SKM-1 treated with dmso at 0.1 percent for 144 hours (cell line): Measurements from ENCODE around the gene CALM1.

Source experiments
- DNase-seq: peaks from one replicate; lab custom pipeline; 2025; ENCODE audit not compliant: unreplicated experiment; lab: John Stamatoyannopoulos, UW

Gene CALM1

DNA sequence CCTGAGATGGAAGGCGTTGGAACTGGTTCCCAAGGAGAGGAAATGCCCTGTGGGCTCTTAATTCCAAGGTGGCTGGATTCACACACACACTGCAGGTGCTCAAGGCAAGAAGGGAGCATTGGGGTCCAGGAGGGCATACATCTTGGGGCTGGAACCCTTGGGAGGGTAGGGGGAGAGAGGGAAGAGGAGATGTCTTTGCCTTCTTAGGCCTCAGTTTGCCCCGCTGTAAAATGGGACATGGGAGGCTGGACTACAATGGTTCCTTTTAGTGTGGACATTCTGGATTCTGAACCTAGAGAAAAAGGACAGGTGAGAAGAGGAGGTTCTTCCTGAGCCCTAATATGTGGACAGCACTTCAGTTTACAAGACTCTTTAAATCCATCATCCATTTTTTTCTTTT lies 43.8 kb downstream of the CALM1 start:
- DNase-seq: no peak

DNA sequence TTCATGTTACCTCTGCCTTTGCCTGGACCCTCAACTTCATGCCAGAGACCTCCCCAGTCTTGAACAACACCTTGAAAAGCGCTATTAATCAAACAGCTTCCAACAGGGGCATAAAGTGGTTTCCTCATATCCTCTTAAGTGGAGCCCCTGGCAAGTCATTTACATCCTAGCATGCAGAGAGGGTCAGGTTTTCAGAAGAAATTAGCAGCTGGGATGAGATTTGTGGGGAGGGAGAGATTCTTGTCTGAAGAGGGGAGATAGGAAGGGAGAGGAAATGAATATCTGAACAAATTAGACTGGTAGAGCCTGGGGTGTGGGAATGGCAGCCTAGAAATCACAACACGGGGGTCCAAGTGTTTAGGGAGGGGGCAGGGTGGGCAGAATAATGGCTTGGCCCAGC lies 45.6 kb downstream of the CALM1 start:
- no peak for DNase-seq

DNA sequence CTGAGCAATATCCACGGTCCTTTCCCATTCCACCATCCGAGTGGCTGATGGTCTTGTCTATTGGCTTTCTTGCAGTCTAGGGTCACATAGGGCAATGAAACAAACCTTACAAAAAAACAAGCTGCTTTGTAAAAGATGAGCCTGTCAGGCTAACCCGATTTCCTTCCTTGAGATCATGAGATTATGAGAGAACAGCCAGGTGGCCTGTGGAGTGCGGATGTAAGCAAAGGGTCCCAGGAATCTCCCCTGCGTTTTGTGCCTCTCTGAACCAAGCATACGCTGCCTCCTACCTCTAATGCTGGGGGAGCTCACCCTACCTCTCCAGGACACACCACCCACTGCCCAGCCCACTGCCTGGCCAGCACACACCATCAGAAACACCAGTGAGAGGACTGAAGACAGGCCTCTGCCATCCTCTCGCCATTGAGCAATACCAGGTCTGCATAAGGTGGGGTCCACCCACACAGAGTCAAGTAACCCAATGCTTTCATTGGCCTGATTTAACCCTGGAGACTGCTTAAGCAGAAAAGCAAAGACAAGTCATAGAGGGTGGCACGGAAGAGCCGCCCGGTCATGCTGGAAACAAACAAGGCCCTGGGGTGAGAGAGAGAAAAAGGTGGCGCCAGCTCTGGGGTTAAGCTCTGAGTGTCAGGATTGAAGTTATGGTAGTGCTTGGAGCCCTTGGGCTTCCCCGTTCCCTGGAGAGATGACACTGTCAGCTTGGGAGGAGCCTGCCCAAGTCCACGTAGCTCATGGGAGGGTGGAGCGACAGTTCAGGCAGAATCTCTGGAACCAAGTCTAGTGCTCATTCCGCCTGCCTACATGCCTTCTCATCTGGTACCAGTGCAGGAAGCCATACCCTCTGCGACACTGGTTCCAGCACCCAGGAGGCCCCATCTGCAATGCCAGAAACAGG lies 46.6 kb downstream of the CALM1 start:
- DNase-seq: no peak

- peak; percentile 14 for DNase-seq
These were observed 47.4 kb downstream of the CALM1 start for GRCh38 chr14:90444077-90444696.

- no peak for DNase-seq
These were observed 48.2 kb downstream of the CALM1 start for GRCh38 chr14:90445011-90445410.

- no peak for DNase-seq
These were observed 49.6 kb downstream of the CALM1 start for GRCh38 chr14:90446405-90446804.

DNA sequence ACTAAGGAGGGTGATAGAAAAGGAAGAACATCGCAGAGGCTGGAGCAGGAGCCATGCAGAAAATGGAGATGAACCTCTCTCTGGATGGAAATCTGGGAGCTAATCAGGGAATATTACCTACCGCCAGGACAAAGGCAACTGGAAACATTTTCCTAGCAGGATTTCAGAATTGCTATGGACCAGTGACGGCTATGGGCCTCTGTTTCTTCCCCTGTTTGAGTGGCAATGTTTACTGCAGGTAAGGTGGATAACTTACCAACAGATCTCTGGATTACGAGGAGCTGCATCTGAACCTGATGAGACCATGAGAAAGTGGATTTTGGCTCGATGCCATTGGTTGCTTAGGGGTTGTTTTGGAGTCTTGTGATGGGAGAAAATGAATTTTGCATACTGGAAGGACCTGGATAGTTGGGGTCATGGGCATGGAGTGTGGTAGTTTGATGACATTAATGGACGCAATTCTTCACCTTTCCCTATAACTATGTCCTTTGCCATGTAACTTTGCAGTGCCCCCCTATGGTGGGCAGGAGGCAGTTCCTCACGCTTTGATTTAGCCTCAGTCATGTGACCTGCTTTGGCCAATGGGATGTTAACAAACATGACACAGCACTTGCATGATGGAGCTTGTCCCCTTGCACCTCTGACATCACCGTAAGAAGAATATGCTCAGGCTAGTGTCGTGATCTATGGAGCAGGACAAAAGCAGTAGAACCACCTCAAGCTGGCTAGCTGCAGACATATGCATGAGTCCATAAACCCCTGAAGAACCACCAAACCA lies 51.1 kb downstream of the CALM1 start:
- no peak for DNase-seq

- DNase-seq: no peak
These were observed 52.6 kb downstream of the CALM1 start for GRCh38 chr14:90449411-90449810.

DNA sequence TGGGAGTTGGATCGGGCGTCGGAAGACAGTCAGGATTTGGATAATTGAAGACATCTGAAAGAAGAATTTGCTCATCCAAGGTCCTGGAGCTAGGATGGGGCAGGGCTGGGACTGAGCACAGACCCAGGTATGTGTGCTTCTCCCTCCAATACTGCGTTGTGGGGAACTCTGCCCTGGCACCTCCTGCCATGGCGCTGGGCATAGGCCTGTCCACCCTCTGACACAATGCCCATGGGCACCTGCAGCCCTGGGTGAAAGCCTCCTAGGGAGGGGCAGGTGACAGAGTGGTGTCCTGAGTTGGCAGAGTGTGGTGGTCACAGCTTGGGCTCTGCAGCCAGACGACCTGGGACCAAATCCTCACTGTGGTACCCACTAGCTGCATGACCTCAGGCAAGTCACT lies 53.3 kb downstream of the CALM1 start:
- no peak for DNase-seq

DNA sequence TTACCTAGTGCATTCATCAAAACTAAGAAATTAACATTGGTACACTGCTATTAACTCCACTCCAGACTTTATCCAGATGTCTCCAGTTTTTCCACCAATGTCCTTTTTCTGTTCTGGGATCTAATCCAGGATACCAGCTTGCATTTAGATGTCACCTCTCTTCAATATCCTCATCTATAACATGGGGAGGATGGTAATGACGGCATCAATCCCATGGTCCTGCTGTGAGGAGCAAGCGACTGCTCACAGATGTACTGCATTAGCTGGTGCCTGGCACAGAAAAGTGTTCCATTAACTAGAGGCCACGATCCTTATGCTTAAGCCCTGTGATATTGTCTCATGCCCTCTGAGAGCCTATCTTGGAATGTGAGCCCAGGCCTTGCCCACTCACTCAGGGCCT lies 53.8 kb downstream of the CALM1 start:
- DNase-seq: no peak

- no peak for DNase-seq
These were observed 54.6 kb downstream of the CALM1 start for GRCh38 chr14:90451443-90451842.

- no peak for DNase-seq
These were observed 55.1 kb downstream of the CALM1 start for GRCh38 chr14:90451961-90452360.

DNA sequence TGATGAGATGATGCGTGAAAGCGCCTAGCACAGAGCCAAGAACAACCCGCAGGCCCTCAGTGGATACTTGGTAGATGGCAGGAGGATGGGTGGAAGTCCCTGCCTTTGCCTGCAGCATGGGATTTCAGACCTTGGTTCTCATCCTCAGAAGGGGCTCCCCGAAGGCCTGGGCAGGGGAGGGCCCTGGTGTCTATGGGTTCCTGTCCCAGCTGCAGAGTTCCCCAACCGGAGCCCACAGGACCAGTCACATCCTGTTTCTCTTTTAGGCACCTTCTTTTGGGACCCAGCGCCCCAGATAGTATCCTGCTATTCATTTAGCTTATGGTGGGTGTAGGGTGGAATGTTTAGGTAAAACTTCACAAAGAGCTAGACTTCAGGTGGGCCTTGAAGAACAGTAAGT lies 55.5 kb downstream of the CALM1 start:
- DNase-seq: no peak

DNA sequence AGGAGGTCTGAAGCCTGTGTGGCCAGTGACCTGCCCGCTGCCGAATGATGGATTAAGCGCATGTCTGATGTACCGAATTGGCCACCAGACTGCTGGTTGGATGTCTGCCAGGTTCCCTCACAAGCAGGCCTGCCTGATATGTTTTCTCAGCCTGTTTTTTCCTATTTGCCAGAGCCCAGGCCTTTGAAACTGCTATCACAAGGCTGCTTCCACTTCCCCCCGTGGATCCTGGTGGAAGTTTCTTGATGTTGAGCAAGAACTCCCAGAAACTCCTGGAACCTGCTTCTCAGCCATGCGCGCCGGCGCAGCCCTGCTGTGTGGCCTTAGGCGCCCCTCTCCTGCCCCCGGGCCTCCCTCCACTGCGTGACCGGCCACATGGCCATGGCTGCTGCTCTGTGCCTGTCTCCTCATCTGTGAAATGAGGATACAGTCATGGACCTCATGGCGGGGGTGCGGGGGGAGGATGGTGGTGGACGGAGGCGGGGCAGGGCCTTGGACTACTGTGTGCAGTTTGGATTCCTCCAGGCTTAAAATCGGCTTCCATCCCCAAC lies 56.6 kb downstream of the CALM1 start:
- no peak for DNase-seq

DNA sequence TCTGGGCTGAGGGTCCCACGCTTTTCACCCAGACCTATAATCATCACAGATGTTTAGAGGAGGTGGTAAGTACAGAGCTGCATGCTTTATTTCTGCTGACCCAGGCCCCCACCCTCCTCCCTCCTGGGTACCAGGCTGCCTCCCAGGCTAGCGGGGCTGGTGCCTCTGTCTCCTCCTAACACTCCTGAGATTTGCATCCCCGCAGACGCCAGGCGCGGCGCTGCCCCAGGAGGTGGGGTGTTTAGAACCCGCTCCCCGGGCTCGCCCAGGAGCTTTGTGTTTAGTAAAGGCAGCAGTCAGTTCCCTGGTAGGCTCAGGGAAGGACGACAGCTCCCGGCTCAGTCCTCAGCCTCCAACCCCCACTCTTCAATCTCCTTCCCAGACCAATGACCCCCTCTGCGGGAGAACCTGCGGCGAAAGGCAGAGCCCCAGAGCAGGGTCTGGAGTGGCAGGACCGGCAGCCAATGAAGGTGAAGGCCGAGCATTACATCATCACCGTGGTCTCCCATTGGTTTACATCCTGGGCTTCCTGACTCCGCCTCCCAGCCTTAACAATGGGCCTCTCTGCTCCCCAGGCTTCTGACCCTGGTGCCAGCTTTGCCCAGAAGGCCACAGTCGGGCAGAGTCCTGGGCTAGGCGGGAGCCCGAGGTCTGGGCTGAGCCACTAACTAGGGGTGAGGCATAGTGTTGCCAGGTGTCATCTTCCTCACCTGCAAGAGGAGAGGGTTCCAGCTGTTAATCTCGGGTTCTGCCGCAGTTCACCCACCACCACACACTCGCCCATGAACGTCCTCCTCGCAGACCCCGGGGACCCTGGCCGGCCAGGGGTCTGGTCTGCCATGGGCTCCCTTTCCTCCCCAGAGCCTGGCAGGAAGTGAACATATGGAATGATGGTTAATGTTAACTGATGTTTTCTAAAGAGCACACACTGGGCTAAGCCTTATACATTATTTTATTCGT lies 57.5 kb downstream of the CALM1 start:
- no peak for DNase-seq

- DNase-seq: no peak
These were observed 58.3 kb downstream of the CALM1 start for GRCh38 chr14:90455100-90455571.

GRCh38 chr14:90456551-90456950 lies 59.7 kb downstream of the CALM1 start:
- DNase-seq: no peak

- DNase-seq: no peak
These were observed 60.4 kb downstream of the CALM1 start for GRCh38 chr14:90457186-90457585.
